Activated B cell treated with CpG ODN at 0.5 μM for 24 hours (primary cell): Measurements from ENCODE around the gene MVB12B. TPM values are rescaled to one million over a fixed set of nuclear protein-coding genes. Genes with fewer than 3 reads are reported as not detected.
A peak's percentile ranks its signal among the peaks of the same experiment; 100 is the strongest.

ENCODE experiments used
- ATAC-seq: fragments of 200-7000 bp; cut with Tn5 transposase; one replicate; pipeline ENCODE4 v1.10.0; 2021; ENCODE audit warnings: low read depth, mild to moderate bottlenecking, moderate library complexity
- CTCF ChIA-PET: fragments of 350-600 bp; sonication (Branson Sonifier 250); formaldehyde crosslinking; loops from one replicate; lab custom pipeline; 2021; ENCODE audit warnings: antibody characterized with exemption; lab: Charles Lee
- POLR2A ChIA-PET: fragments of 350-600 bp; sonication (Branson Sonifier 250); formaldehyde crosslinking; loops from one replicate; lab custom pipeline; 2021; ENCODE audit warnings: antibody characterized with exemption; lab: Charles Lee
- DNase-seq: peaks from one replicate; pipeline ENCODE4 v3.0.0; 2022
- H3K27ac Mint-ChIP-seq: one replicate; pipeline ENCODE4 v1.8.0; 2020; ENCODE audit warnings: mixed read lengths
- H3K27me3 Mint-ChIP-seq: one replicate; pipeline ENCODE4 v1.8.0; 2021; ENCODE audit warnings: mixed read lengths
- H3K36me3 Mint-ChIP-seq: one replicate; pipeline ENCODE4 v1.8.0; 2021; ENCODE audit warnings: low read depth, mixed read lengths
- H3K4me1 Mint-ChIP-seq: one replicate; pipeline ENCODE4 v1.8.0; 2021; ENCODE audit warnings: mixed read lengths
- H3K4me3 Mint-ChIP-seq: one replicate; pipeline ENCODE4 v1.8.0; 2020; ENCODE audit warnings: mild to moderate bottlenecking, mixed read lengths
- H3K9me3 Mint-ChIP-seq: one replicate; pipeline ENCODE4 v1.8.0; 2020; ENCODE audit warnings: mixed read lengths
- CTCF ChIP-seq: fragments of 200-600 bp; IDR thresholded peaks from one replicate; pipeline ENCODE4 v1.8.0; 2022; ENCODE audit warnings: antibody characterized with exemption, mild to moderate bottlenecking
- intact Hi-C: fragments of 100-400 bp; cut with micrococcal nuclease; formaldehyde crosslinking; loops from one replicate; pipeline ENCODE4 v1.15.1; 2024
- total RNA-seq: library from RNA; stranded (reverse); gene quantifications from 2 replicates; pipeline ENCODE4 v1.2.3, GENCODE V29; 2022

Gene MVB12B
- total RNA-seq, 1 donor from 2014 or later, result 2.5 TPM

GRCh38 chr9:126316085-126316655 lies 10.5 kb upstream of the MVB12B start:
- H3K4me3 Mint-ChIP-seq, result no peak overlapping the region
- H3K27me3 Mint-ChIP-seq, result peaks cover 16% of the 10 kb centered on the region
- CTCF ChIA-PET, result interaction anchor here (2.3 to 4.9 kb wide), 2 partner anchors 83 to 175 kb away, joined by 7 to 38 read pairs; no protein-coding TSS in a partner anchor
- intact Hi-C loops, result no loop called here
- no peaks in the 10 kb centered on the region for H3K9me3 Mint-ChIP-seq
- H3K27ac Mint-ChIP-seq, result no peak overlapping the region
- POLR2A ChIA-PET, result no interaction called here
- H3K4me1 Mint-ChIP-seq, result no peaks in the 10 kb centered on the region
- no peaks in the 10 kb centered on the region for H3K36me3 Mint-ChIP-seq
- DNase-seq (no peak), ATAC-seq (no peak)
- TF ChIP-seq CTCF, result no peak

DNA sequence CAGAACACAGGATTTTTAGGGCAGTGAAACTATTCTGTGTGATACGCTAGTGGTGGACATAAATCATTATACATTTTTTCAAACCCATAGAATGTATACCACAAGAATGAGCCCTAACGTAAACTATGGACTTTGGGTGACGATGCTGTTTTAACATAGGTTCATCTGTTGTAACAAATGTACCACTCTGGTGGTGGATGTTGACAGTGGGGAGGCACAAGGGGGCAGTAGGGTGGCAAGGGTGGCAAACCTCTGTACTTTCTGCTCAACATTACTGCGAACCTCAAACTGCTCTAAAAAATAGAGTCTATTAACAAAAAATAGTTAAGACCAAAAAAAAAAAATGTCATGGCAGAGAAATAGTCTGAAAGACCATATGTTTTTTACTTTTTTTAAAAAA lies 9.1 kb upstream of the MVB12B start:
- no peaks in the 10 kb centered on the region for H3K36me3 Mint-ChIP-seq
- no peaks in the 10 kb centered on the region for H3K4me1 Mint-ChIP-seq
- CTCF ChIA-PET, result interaction anchor here (1.1 to 4.9 kb wide), 3 partner anchors 80 to 181 kb away, joined by 3 to 38 read pairs (median 29); no protein-coding TSS in a partner anchor
- POLR2A ChIA-PET, result interaction anchor here (0.6 kb wide), 1 partner anchor 173 kb away, joined by 3 read pairs; no protein-coding TSS in a partner anchor
- ATAC-seq (peak; percentile 52), DNase-seq (no peak)
- H3K27ac Mint-ChIP-seq, result no peak overlapping the region
- TF ChIP-seq CTCF, result no peak
- no peaks in the 10 kb centered on the region for H3K9me3 Mint-ChIP-seq
- H3K4me3 Mint-ChIP-seq, result no peak overlapping the region
- intact Hi-C loops, result loop anchor here (1.0 kb wide), 2 partner anchors 81 to 174 kb away; no protein-coding TSS in a partner anchor
- peaks cover 16% of the 10 kb centered on the region for H3K27me3 Mint-ChIP-seq

GRCh38 chr9:126318858-126319257 lies 7.8 kb upstream of the MVB12B start:
- ChIA-PET CTCF (interaction anchor here (0.7 to 4.9 kb wide), 4 partner anchors 79 to 196 kb away, joined by 3 to 38 read pairs (median 16); no protein-coding TSS in a partner anchor), POLR2A (no interaction called here)
- H3K9me3 Mint-ChIP-seq, result peaks cover 2% of the 10 kb centered on the region
- no peak for ATAC-seq
- H3K4me1 Mint-ChIP-seq, result no peaks in the 10 kb centered on the region
- peaks cover 19% of the 10 kb centered on the region for H3K27me3 Mint-ChIP-seq
- H3K4me3 Mint-ChIP-seq, result no peak overlapping the region
- TF ChIP-seq CTCF, result no peak
- no peaks in the 10 kb centered on the region for H3K36me3 Mint-ChIP-seq
- intact Hi-C loops, result no loop called here
- no peak overlapping the region for H3K27ac Mint-ChIP-seq
- no peak for DNase-seq

GRCh38 chr9:126319671-126320070 lies 7.0 kb upstream of the MVB12B start:
- intact Hi-C loops, result no loop called here
- Mint-ChIP-seq H3K4me3 (no peak overlapping the region), H3K27me3 (peaks cover 16% of the 10 kb centered on the region), H3K4me1 (no peaks in the 10 kb centered on the region), H3K36me3 (no peaks in the 10 kb centered on the region), H3K27ac (no peak overlapping the region), H3K9me3 (peaks cover 5% of the 10 kb centered on the region)
- DNase-seq, result no peak
- ChIA-PET POLR2A (no interaction called here), CTCF (interaction anchor here (0.7 to 4.9 kb wide), 2 partner anchors 171 to 195 kb away, joined by 3 to 38 read pairs; no protein-coding TSS in a partner anchor)
- TF ChIP-seq CTCF, result no peak
- ATAC-seq, result no peak

DNA sequence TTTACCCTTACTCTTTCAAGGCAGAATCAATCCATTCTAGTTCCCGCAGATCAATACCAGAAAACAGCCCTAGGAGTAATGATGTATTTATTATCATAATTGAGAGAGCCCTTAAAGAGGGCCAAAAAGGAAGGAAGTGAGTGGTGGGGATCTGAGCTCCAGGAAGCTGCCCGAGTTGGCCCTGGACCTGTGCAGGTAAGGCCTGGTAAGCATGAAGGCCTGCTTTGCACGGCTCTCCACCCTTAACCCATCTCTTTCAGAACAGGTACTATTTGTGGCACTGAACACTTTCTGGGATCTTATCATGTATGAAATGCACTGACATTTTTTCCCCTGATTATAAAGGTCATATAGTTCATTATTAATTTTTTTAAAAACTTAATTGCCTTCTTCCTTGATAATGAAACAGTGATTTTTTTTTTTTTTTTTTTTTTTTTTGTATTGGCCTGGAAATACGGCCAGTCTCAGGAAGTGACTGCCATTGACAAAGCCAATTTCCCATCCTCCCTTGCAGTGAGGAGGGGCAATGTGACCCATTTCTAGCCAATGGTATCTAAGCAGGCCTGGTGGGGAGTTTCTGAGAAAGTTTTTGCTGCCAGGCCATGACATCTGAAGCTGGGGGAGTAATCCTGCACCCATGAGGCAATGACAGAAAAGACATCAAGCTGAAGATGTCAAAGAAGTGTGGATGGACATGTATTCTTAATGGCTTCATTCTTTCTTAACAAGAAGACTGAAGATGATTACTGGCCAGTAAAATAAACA lies 6.3 kb upstream of the MVB12B start:
- TF ChIP-seq CTCF, result no peak
- Mint-ChIP-seq H3K4me3 (no peak overlapping the region), H3K27me3 (peaks cover 13% of the 10 kb centered on the region), H3K27ac (no peak overlapping the region), H3K9me3 (peaks cover 5% of the 10 kb centered on the region), H3K4me1 (no peaks in the 10 kb centered on the region), H3K36me3 (no peaks in the 10 kb centered on the region)
- no peak for ATAC-seq
- POLR2A ChIA-PET, result interaction anchor here (0.7 kb wide), 1 partner anchor 112 kb away, joined by 7 read pairs; no protein-coding TSS in a partner anchor
- CTCF ChIA-PET, result interaction anchor here (1.9 to 4.9 kb wide), 2 partner anchors 170 to 171 kb away, joined by 12 to 38 read pairs; no protein-coding TSS in a partner anchor
- intact Hi-C loops, result no loop called here
- DNase-seq, result no peak
